NCI-H460 (cell line): ENCODE results near the gene PTPRG. TPM values are rescaled to one million over a fixed set of nuclear protein-coding genes. Genes with fewer than 3 reads are reported as not detected.

Experiments
- DNase-seq: peaks from one replicate; pipeline ENCODE4 v3.0.0-alpha.2; 2016; ENCODE audit warnings: low read depth; ENCODE audit errors: extremely low read depth
- total RNA-seq: library from RNA; depleted of rRNA; stranded (reverse); fragments of >200 nt; shearing (Covaris generic); gene quantifications from 2 replicates; pipeline ENCODE4 v1.2.3, GENCODE V29; 2014

Gene PTPRG
- total RNA-seq, 1 experiment from 2014 or later, result 24.9 TPM

DNA sequence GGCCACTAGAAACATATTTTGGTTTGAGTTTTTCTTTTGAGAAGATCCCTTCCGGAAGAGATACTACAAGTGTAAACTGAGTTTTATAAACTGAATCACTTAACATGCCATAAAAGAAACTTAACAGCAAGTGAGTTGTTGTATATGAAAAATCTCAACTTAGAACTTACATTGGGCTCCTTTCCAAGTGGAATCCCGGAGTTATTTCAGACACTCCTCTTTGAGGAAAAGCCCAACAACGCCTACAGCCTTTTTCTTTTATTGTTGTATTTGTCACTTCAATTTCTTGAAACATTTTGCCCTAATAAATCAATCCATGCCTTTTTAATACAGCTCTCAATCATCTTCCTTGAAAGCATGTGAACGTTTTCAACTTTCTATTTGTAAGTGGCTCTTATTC is 674.6 kb downstream of the PTPRG start:
- no peak for DNase-seq

GRCh38 chr3:62237286-62237948 is 676.0 kb downstream of the PTPRG start:
- no peak for DNase-seq

- no peak for DNase-seq
Observed at GRCh38 chr3:62238003-62238402, 676.6 kb downstream of the PTPRG start.

DNA sequence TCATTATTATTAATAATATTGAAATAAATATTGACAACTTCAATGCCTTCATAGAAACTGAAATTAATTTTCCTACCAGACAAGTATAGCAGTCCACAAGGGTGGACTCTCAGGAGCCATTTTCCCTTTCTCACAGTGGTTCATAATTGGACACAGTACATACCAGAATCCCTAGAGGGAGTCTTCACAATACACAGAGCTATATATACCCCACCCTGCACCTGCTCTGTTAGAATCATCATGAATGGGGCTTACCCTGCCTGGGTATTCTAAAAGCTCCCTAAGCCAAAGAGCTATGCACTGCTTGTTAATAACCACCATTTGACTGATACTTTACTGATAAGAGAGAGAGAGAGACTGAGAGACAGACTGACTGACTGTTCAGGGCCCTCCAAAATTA is 677.1 kb downstream of the PTPRG start:
- DNase-seq, result no peak

- no peak for DNase-seq
Observed at GRCh38 chr3:62241279-62241678, 679.9 kb downstream of the PTPRG start.

DNA sequence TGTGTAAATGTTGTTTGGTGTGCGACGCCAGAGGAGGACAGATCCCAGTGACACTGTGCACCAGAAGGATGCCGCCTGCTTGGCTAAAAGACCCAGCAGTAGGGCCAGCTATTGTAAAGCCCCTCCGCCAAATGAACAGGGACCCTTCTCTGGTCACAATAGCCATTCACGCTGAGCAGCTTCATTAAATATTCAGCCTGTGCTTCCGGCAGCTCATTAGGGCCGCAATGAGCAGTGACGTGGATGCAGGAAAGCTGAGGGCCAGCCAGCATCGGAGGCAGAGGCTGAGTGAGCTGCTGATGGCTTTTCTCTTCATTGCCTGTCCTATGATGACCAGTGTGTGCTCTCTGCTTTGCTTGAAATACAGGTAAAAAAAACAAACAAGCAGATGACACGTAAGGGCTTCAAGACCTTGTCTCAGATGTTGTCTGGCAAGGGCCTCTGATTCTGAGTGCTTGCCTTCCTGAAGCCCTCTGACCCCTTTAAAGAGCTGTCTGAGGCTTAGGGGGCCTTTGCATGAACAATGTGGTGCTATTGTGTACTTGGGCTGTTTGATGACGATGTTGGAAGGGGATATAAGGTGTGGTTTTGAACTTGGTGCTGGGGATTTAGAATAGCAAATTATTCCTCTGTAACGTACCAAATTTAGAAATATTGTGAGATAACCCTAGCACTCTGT is 681.6 kb downstream of the PTPRG start:
- no peak for DNase-seq

DNA sequence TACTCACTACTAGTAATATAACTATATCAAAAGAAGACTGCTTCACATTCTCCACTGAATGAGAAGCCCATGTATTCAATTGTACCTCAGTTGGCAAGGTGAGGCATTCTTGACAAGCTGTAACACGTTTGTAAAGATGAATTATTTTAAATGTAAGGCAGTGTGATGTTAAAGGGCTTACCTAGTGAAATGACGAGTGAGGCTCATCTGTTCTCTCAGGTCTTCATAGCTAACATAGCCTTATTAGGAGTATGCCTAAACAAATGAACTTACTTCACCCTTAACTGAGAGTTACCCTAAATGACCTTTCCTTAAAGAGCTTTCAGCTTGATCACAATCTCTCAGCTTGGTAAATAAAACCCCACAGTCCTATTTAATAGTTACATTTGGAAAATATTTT is 684.7 kb downstream of the PTPRG start:
- DNase-seq, result no peak

DNA sequence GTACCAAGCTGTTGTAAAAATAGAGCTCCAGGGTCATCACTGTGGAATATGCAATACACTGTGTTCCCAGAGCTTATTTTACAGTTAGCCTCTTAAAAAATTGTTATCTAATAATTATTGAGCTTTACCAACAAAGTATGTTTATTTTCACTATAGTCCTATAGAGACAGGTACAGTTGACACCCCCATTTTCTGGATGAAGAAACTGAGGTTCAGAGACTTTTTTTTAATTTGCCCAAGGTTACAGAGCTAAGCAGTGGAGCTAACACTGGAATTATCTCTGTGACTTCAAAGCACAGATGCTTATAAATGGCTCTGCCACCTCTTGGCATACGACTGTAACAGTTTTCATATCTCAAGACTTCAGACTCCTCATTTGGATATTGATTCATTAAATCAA is 685.6 kb downstream of the PTPRG start:
- DNase-seq, result no peak

- DNase-seq, result no peak
Observed at GRCh38 chr3:62248734-62249483, 687.5 kb downstream of the PTPRG start.

GRCh38 chr3:62249484-62249776 is 688.1 kb downstream of the PTPRG start:
- DNase-seq, result no peak

DNA sequence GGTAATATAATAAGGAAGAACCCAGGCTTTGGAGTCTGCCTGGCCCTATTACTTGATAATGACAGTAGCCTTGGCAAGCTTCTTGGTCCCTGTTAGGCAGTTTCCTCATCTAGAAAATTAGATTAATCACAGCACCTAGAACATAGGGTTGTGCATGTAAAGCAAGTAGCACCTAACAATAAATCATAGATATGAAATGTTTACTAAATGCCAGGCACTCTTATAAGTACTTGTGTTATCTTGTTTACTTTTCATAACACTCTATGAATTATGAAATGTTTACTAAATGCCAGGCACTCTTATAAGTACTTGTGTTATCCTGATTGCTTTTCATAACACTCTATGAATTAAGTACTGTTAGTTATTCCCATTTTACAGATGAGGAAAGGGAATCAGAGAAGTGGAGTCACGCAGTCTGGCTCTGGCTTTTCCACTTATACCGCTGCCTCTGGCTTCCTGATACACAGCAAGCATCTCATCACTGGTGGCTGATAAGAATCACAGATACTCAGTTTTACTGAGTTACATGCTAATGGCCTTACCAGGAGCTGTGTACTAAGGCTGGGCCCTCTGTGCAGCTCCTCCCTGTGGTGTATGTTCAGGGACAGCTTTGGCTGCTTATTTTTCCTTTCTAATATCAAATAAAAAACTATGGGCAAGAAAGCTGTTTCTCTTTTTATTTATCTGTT is 688.6 kb downstream of the PTPRG start:
- no peak for DNase-seq

DNA sequence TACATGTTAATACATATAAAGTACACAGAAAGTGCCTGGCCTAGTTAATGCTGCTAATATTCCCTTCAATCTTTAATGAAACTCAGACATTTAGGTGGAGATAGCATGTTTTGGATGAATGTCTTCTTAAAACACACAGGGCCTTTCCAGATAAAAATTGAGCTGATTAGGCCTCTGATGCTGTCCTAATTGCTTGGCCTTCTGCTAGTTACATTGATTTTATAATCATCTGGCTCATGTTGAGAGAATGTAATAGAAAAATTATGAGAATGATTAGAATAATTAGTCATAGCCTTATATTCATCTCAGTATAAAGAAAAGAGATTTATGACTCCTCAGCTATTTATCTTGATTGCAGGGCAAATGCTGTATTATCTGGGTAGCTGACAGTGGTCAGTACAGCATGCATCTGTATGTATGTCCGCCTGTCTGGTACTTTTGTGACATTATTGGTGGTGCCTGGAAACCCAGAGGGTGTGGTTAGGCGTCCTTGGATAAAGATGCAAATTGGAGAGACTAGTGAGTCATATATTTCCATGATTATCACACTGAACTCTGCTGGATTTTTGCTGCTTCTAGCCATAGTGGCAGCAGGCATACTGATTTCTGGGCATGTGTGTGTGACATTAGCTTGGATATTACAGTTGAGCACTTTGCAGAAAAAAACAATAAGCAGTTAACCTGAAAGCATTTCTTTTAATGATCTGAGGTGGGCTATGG is 691.2 kb downstream of the PTPRG start:
- DNase-seq, result no peak

GRCh38 chr3:62253971-62254370 is 692.6 kb downstream of the PTPRG start:
- no peak for DNase-seq

GRCh38 chr3:62255758-62256157 is 694.4 kb downstream of the PTPRG start:
- no peak for DNase-seq

DNA sequence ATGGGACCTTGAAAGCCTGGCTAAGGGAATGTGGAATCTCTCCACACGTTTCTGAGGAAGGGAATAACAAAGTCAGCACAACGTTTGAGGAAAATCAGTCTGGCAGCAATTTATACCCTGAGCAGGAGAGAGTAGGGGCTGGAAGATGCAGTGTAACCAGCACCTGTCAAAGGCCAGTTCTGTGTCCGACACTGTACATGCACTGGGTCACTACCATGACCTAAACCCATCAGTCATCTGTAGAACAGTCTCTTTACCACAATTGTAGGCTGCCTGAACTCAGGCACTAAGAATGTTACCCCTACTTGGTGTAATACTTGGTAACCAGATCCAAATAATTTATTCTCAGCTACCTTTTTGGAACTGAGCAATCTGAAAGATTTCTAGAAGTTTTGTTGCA is 698.6 kb downstream of the PTPRG start:
- DNase-seq, result no peak

DNA sequence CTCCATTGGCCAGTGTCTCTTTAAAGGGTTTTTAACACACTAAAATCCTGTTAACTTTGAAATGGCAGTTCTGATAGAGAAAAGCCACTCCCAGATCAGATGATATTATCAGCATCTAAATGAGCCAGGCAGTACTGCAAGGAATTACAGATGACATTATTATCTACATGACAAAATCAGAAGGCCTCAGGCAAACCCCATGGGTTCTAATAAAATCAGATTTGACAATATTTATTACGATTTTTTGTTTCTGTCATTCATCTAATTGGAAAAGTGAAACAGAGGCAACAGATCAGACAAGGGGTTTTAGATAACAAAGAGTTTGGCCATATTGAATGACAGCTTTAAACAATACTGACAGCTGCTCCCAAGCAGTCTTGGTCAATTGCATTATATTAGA is 699.3 kb downstream of the PTPRG start:
- DNase-seq, result no peak

- DNase-seq, result no peak
Observed at GRCh38 chr3:62261121-62261520, 699.8 kb downstream of the PTPRG start.

DNA sequence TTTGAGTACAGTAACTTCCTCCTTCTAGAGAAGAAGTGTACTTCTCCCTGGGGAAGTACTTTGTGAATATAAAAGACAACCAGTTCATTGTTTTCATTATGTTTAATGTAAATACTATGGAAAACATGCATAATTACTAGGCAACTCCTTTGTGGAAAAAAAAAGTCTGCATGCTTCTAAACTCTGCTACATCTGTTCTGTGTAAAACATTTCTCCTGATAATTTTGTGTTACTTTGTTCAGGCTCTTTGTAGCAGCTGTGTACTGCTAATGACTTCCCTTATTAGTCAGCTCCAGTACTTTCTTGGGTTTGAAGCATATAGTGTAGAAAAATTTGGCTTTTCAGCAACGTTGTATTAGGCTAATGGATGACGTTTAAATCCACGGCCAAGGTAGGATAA is 700.4 kb downstream of the PTPRG start:
- DNase-seq, result no peak

DNA sequence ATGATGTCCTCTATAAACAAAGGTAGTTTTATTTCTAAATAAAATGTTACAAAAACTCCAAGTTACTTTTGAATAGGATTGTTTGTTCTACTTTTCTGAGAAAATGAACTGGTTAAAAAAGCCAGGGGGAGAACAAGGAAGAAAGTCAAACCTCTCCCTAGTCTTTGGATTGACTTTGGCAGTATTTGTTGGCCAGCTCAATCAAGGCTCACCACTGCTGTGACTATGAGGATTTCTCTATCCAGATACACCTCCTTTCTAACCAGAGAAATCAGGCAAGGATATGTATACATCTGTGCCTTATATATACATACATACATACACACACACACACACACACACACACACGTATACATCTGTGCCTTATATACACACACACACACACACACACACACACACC is 704.2 kb downstream of the PTPRG start:
- no peak for DNase-seq

DNA sequence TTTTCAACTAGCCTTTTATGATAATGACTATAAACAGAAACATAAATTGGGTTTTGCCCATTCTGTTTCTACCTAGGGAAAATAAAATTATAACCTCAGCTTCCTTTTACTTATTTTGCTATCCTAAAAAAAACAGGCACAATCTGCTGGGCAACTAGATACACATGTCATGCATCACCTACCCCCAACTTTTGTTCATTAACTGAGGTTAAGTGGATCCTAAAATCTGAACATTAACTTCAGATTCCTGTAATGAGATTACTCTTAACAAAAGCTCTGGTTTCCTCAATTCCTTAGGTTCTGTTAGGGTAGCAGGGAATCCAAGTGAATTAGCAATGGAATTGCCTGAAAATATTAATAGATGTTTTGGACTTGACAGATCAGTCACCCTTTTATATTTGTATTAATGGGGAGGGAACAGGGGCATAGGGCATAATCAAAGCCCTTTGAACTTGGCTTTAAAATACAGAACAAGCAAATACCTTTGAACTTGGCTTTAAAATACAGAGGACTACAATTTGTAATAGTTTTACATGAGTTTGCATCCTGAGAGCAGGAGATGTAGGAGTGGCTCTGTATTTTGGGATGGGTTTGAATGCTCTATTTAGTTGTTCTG is 705.4 kb downstream of the PTPRG start:
- DNase-seq, result no peak
